IPS-NIHi7 (cell line): ENCODE results near the gene KASH5.
A peak's percentile ranks its signal among the peaks of the same experiment; 100 is the strongest.

Experiments used
- DNase-seq: peaks from one replicate; pipeline ENCODE4 v3.0.0; 2012; ENCODE audit warnings: mixed read lengths; ENCODE audit errors: extremely low spot score

Gene KASH5, protein sequence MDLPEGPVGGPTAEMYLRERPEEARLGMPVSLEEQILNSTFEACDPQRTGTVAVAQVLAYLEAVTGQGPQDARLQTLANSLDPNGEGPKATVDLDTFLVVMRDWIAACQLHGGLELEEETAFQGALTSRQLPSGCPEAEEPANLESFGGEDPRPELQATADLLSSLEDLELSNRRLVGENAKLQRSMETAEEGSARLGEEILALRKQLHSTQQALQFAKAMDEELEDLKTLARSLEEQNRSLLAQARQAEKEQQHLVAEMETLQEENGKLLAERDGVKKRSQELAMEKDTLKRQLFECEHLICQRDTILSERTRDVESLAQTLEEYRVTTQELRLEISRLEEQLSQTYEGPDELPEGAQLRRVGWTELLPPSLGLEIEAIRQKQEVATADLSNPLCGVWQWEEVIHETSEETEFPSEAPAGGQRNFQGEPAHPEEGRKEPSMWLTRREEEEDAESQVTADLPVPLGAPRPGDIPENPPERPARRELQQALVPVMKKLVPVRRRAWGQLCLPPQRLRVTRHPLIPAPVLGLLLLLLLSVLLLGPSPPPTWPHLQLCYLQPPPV

GRCh38 chr19:49387936-49388372 lies at the start of gene KASH5:
Gene KASH5 (plus strand): TSS chr19:49388249. CDS start chr19:49390884, 2,635 bp downstream.
- DNase-seq, result no peak

- DNase-seq, result peak; percentile 97
These were observed 49.3 kb upstream of the KASH5 start for GRCh38 chr19:49338691-49339300.

- peak; percentile 98 for DNase-seq
These were observed 48.6 kb upstream of the KASH5 start for GRCh38 chr19:49339301-49340068.

GRCh38 chr19:49340069-49340864 lies 47.8 kb upstream of the KASH5 start:
- DNase-seq, result peak; percentile 78

- no peak for DNase-seq
These were observed 47.0 kb upstream of the KASH5 start for GRCh38 chr19:49340865-49341718.

GRCh38 chr19:49342291-49342721 lies 45.7 kb upstream of the KASH5 start:
- no peak for DNase-seq

DNA sequence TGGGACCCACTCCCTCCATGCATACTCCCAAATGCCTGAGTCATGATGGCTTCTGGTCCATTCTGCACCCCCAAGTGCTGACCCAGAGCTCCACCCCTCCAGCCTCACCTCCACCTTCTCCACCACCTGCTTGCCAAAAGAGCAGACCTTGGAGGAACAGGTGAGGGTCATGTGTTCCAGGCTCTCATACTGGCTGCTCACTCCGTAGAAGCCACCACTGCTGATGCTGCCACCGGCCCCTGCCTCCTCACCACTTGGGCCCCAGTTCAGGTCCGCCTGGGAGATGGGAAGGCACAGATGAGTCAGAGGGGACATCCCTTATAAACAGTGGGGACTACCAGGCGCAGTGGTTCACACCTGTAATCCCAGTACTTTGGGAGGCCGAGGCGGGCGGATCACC lies 44.9 kb upstream of the KASH5 start:
- no peak for DNase-seq

- DNase-seq, result no peak
These were observed 43.3 kb upstream of the KASH5 start for GRCh38 chr19:49344505-49345423.

DNA sequence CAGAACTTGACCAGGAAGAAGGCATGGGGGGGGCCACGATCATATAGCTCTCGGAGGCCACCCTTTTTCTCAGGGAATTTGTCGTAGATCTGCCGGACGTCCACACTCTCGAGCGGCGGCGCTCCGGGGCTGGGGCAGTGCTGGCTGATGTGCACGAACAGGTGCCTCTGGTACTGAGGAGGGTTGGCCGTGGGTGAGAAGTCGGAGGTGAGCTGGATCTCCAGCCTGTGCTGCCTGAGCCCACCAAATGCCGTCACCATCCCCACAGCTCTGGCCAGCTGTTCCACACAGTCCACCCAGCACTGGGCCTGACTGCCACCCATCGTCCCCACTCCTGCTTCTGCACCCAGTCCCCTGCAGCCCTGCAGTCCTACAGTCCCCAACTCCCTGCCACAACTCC lies 40.9 kb upstream of the KASH5 start:
- no peak for DNase-seq

DNA sequence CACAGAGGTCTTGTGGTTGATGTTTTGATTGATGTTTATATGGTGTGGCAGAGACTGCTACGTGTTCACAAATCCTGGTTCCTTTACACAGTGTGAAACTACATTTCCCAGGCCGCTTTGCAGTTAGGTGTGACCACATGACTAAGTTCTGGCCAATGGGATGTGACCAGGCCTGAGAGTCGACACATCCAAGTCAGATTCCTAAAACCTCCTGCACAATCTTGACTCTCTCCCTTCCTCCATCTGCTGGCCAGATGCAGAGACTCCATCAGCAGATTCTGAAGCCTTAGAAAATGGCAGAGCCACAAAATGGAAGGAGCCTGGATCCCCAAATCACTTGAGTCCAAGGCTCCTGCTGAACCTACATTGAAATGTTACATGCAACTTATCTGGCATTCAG lies 40.2 kb upstream of the KASH5 start:
- DNase-seq, result peak; percentile 70

GRCh38 chr19:49348305-49349189 lies 39.5 kb upstream of the KASH5 start:
- DNase-seq, result no peak

GRCh38 chr19:49349567-49349966 lies 38.5 kb upstream of the KASH5 start:
- DNase-seq, result no peak

- DNase-seq, result no peak
These were observed 32.1 kb upstream of the KASH5 start for GRCh38 chr19:49355909-49356353.

- no peak for DNase-seq
These were observed 31.7 kb upstream of the KASH5 start for GRCh38 chr19:49356382-49356781.

GRCh38 chr19:49357186-49357585 lies 30.9 kb upstream of the KASH5 start:
- DNase-seq, result no peak

DNA sequence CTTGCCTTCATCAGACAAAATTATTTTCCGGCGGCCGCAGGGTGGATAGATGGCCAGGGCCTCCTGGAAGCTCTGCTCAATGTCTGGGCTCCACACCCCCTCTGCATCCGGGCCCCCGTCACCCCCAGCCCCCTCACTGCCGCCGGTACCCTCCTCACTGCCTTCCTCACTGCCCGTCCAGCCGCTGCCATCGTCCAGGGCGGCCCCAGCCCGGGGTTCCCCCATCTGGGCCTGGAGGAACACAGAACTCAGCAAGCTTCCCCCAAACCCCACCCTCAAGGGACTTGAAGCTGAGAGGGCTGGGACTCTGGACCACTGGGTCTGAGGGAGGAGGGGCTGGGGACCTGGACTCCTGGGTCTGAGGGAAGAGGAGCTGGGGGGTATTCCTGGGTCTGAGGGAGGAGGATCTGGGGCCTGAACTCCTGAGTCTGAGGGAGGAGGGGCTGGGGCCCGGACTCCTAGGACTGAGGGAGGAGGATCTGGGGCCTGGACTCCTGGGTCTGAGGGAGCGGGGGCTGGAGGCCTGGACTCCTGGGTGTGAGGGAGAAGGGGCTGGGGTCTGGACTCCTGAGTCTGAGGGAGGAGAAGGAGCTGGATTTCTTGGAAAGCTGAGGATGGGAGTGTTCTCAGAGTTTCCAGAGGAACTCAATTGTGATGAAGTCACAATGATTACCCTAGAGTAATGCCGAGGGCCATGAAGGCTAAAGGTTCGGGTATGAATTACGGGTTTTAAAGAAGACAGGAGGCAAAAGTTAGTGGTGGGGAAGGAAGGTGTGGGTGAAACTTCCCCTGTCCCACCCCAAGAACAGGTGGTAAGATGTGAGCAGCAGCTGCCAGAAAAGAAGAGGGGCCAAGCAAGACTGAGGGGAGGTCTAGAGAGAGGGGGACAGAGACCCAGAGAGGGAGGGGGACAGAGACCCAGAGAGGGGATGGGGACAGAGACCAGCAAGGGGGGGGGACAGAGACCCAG lies 27.9 kb upstream of the KASH5 start:
- DNase-seq, result no peak
